ENCODE measurements around the gene CNIH2.
A peak's percentile ranks its signal among the peaks of the same experiment; 100 is the strongest.

Gene CNIH2

DNA sequence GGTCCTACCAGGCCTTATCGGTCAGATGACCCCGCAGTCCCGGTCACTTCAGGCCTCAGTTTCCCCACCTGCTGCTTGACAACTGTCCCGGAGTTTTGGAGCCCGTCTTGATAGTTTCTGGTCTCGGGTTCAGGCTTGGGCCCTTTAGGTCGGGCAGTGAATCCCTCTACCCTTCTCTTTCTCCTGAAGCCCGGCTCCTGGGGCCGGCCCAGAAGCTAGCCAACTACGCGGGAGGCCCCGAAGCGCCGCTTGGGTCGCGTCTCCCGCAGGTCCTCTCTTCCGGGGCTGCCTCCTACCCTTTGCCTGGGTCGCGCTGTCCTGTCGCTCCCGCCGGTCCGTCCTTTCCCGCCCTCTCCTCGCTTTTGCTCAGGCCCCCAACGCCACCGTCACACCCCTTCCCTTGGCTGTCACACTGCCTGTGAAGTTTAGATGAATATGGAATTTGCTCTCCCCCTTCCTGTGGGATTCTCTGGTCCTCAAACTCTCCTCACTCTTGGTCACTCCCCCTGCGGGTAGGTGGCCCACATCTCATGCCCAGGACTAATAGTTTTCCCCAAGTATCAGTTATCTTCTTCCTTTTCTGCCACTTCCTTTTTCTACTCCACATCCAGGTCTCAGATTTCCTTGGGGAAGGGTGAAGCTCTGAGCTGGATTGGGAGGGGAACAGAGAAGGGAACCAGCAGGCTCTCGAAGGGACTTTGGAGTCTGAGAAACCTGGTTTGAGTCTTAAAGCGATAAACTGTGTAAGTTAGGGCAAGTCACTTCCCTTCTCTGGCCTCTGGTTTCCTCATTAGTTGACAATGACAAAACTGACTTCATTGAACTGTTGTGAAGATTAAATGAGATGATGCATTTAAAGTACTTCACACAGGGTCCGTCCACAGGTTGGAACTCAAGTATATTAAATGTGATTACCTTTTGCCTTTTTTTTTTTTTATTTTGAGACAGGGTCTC, 8.7 kb upstream of the CNIH2 start:
- peaks cover 34% of the 10 kb centered on the region for H3K36me3 ChIP-seq
- H3K9me3 ChIP-seq, result no peaks in the 10 kb centered on the region
- H3K4me1 ChIP-seq (ENCODE audit: control insufficient read depth in 1 of 2, insufficient read depth in 1 of 2, low read depth in 1 of 2, low read length in 1 of 2), result peaks cover 28 to 32% of the 10 kb centered on the region in 2 experiments
- H3K27me3 ChIP-seq, result peaks cover 7% of the 10 kb centered on the region
- H3K27ac ChIP-seq, result peak overlapping the region; percentile 87
- TF ChIP-seq, protein P1, sequence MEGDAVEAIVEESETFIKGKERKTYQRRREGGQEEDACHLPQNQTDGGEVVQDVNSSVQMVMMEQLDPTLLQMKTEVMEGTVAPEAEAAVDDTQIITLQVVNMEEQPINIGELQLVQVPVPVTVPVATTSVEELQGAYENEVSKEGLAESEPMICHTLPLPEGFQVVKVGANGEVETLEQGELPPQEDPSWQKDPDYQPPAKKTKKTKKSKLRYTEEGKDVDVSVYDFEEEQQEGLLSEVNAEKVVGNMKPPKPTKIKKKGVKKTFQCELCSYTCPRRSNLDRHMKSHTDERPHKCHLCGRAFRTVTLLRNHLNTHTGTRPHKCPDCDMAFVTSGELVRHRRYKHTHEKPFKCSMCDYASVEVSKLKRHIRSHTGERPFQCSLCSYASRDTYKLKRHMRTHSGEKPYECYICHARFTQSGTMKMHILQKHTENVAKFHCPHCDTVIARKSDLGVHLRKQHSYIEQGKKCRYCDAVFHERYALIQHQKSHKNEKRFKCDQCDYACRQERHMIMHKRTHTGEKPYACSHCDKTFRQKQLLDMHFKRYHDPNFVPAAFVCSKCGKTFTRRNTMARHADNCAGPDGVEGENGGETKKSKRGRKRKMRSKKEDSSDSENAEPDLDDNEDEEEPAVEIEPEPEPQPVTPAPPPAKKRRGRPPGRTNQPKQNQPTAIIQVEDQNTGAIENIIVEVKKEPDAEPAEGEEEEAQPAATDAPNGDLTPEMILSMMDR (IDR thresholded peaks at IDR 0.05), result peak; percentile 29
- H3K4me3 ChIP-seq (ENCODE audit: low read depth in 1 of 2, low read length in 1 of 2), result peak overlapping the region; percentile 96 to 97

DNA sequence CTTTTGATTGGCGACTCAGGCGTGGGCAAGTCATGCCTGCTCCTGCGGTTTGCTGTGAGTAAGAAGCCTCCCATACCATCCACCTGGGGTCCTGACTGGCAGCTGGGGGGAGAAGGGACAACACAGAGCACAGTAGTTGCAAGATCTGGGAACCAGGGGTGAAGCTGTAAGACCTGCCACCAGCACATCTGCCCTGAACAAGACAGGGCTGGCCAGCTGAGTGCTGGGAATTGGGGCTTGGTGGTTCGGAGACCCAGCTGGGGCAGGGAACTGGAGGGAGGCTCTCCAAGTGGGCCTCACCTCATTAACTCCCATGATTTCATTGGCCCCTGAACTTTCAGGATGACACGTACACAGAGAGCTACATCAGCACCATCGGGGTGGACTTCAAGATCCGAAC, 6.2 kb upstream of the CNIH2 start:
- no peak overlapping the region for H3K4me3 ChIP-seq (ENCODE audit: low read depth in 1 of 2, low read length in 1 of 2)
- no peaks in the 10 kb centered on the region for H3K9me3 ChIP-seq
- H3K4me1 ChIP-seq (ENCODE audit: control insufficient read depth in 1 of 2, insufficient read depth in 1 of 2, low read depth in 1 of 2, low read length in 1 of 2), result peaks cover 27 to 31% of the 10 kb centered on the region in 2 experiments
- H3K27ac ChIP-seq, result no peak overlapping the region
- H3K27me3 ChIP-seq, result peaks cover 2% of the 10 kb centered on the region
- TF ChIP-seq, protein P1 (IDR thresholded peaks at IDR 0.05), result no peak
- peaks cover 60% of the 10 kb centered on the region for H3K36me3 ChIP-seq

GRCh38 chr11:66272596-66272995, 5.4 kb upstream of the CNIH2 start:
- H3K27me3 ChIP-seq, result peaks cover 6% of the 10 kb centered on the region
- H3K9me3 ChIP-seq, result no peaks in the 10 kb centered on the region
- H3K4me3 ChIP-seq (ENCODE audit: low read depth in 1 of 2, low read length in 1 of 2), result no peak overlapping the region
- TF ChIP-seq, protein P1 (IDR thresholded peaks at IDR 0.05), result no peak
- H3K27ac ChIP-seq, result no peak overlapping the region
- H3K4me1 ChIP-seq (ENCODE audit: control insufficient read depth in 1 of 2, insufficient read depth in 1 of 2, low read depth in 1 of 2, low read length in 1 of 2), result peaks cover 27 to 31% of the 10 kb centered on the region in 2 experiments
- peaks cover 68% of the 10 kb centered on the region for H3K36me3 ChIP-seq

GRCh38 chr11:66274219-66274618, 3.8 kb upstream of the CNIH2 start:
- peaks cover 68% of the 10 kb centered on the region for H3K36me3 ChIP-seq
- no peaks in the 10 kb centered on the region for H3K9me3 ChIP-seq
- TF ChIP-seq, protein P1 (IDR thresholded peaks at IDR 0.05), result no peak
- H3K4me3 ChIP-seq (ENCODE audit: low read depth in 1 of 2, low read length in 1 of 2), result no peak overlapping the region
- H3K4me1 ChIP-seq (ENCODE audit: control insufficient read depth in 1 of 2, insufficient read depth in 1 of 2, low read depth in 1 of 2, low read length in 1 of 2), result peaks cover 22 to 26% of the 10 kb centered on the region in 2 experiments
- H3K27ac ChIP-seq, result no peak overlapping the region
- H3K27me3 ChIP-seq, result peaks cover 20% of the 10 kb centered on the region

DNA sequence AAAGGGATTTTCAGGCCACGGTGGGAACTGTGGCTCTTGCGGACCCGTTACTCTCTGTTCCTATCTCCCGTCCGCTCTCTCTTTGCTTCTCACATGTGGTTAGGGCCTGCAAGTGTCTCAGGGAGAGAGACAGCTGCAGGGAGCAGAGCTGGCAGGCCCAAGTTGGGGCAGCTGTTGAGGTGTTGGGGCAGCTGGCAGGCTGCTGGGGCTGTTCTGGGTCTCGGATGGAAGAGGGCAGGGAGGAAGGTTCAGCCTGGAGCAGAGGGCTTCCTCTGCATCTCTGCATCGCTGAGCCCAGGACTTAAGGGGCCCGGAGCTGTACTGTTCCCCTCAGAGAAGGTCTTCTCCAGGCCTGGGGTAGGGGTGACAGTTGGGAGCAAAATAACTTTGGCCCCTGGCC, 2.6 kb upstream of the CNIH2 start:
- no peak overlapping the region for H3K4me3 ChIP-seq (ENCODE audit: low read depth in 1 of 2, low read length in 1 of 2)
- no peaks in the 10 kb centered on the region for H3K9me3 ChIP-seq
- TF ChIP-seq, protein P1 (IDR thresholded peaks at IDR 0.05), result no peak
- peaks cover 32% of the 10 kb centered on the region for H3K27me3 ChIP-seq
- peaks cover 68% of the 10 kb centered on the region for H3K36me3 ChIP-seq
- no peak overlapping the region for H3K27ac ChIP-seq
- H3K4me1 ChIP-seq (ENCODE audit: control insufficient read depth in 1 of 2, insufficient read depth in 1 of 2, low read depth in 1 of 2, low read length in 1 of 2), result peaks cover 10 to 15% of the 10 kb centered on the region in 2 experiments
